ENCODE data around the gene UBD.

Gene UBD

GRCh38 chr6:29519291-29520010 is 40.1 kb downstream of the UBD start:
- no peak for DNase-seq

- DNase-seq, result no peak
Measured at GRCh38 chr6:29517728-29518440, 41.6 kb downstream of the UBD start.

GRCh38 chr6:29517245-29517644 is 42.3 kb downstream of the UBD start:
- no peak for DNase-seq

GRCh38 chr6:29516108-29516507 is 43.4 kb downstream of the UBD start:
- DNase-seq, result no peak

- no peak for DNase-seq
Measured at GRCh38 chr6:29510746-29511300, 48.7 kb downstream of the UBD start.

GRCh38 chr6:29510202-29510601 is 49.3 kb downstream of the UBD start:
- no peak for DNase-seq

- DNase-seq, result no peak
Measured at GRCh38 chr6:29509711-29510110, 49.8 kb downstream of the UBD start.

GRCh38 chr6:29509239-29509638 is 50.3 kb downstream of the UBD start:
- DNase-seq, result no peak

GRCh38 chr6:29507319-29507718 is 52.2 kb downstream of the UBD start:
- no peak for DNase-seq

GRCh38 chr6:29506446-29507067 is 53.0 kb downstream of the UBD start:
- no peak for DNase-seq

GRCh38 chr6:29505808-29506207 is 53.7 kb downstream of the UBD start:
- DNase-seq, result no peak
